ENCODE results near the gene PRKAR1B. TPM values are rescaled to one million over a fixed set of nuclear protein-coding genes. Genes with fewer than 3 reads are reported as not detected.

Gene PRKAR1B
- polyA plus RNA-seq, 6 donors from 2014 or later: 2.9 to 5.9 (median 4.2) TPM

DNA sequence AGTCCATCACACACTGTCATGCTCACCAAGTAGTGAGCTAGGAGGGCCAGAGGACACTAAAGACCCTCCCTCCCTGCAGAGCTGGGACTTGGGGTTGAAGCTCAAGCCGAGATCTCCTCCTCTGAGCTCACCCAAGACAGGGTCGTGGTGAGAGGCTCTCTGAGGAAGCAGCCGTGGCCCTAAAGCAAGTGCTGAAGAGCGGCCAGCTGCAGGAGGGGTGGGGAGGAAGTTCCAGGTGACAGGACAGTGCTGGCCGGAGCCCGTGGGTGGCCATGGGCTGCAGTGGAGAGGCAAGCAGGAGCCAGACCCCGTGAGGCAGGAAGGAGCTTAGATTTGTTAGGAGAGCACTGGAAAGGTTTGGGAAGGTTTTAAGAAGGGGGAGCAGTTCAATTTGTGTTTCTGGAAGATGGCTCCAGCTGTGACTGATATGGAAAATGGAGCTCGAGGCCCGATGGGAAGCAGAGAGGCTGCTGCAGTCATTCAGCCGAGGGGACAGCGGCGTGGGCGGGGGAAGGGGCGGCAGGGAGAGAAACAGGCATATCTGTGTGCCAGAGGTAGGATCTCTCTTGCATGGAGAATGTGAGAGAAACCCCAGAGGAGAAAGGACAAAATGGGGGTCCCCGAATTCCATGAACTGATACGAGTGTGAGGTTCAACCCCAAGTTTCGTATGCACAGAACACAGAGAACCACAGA, 27.5 kb downstream of the PRKAR1B start:
- H3K4me1 Mint-ChIP-seq: no peaks in the 10 kb centered on the region
- no peak for DNase-seq

DNA sequence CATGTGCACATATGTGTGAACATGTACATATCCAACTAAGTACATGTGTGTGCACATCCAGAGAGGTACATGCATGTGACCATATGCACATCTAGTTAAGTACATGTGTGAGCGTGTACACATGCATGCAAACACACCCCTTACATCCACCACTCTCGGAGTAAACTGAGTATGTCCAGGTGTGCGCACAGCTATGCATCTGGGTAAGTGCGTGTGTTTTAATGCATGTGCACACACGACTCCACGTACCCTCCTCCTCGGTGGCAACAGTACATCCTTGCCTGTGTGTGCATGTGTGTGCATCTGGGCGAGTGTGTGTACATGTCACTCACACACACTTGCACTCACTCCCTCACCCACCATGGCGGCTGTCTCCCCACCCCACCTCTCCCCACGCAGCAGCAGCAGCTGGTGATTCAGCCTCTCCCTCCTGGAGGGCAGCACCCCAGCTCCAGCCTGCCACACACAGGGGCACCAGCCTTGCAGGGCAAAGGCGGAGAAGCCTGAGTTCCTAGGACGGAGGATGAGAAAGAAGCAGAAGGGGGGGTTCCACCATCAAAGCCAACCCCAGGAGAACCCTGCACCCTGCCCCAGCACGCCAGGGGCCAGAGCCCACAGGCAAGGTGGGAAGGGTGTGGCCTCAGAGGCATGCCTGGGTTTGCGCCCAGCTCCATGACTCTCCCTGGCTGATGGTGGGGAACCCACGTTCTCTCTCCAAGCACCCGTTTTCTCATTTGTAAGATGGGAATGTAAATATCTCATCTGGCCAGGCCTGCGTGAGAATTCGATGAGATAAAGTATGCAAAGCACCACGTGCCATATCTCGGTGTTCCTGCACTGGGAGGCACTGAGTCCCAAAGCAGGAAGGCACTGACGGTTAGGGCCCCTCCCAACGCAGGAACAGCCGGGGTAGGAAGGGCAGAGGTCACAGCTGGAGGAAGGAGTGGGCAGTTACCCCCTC, 28.3 kb downstream of the PRKAR1B start:
- ATAC-seq (ENCODE audit: low read depth in 2 of 2): no peak
- Mint-ChIP-seq H3K27ac (peak overlapping the region in 1 of 6 donors; percentile 77), H3K27me3 (no peaks in the 10 kb centered on the region), H3K4me1 (no peaks in the 10 kb centered on the region), H3K9me3 (peaks cover 6 to 15% (median 9%) of the 10 kb centered on the region in 7 donors), H3K4me3 (no peak overlapping the region), H3K36me3 (peaks cover 15 to 25% of the 10 kb centered on the region in 2 donors)
- no peak for DNase-seq

More for the DNA sequence above, 27.5 kb downstream of the PRKAR1B start:
- ATAC-seq (ENCODE audit: low read depth in 2 of 2): no peak
- H3K27me3 Mint-ChIP-seq: no peaks in the 10 kb centered on the region
- peaks cover 6 to 17% (median 12%) of the 10 kb centered on the region in 7 donors for H3K9me3 Mint-ChIP-seq
- no peak overlapping the region for H3K4me3 Mint-ChIP-seq
- H3K27ac Mint-ChIP-seq: no peak overlapping the region
- peaks cover 17 to 27% of the 10 kb centered on the region in 2 donors for H3K36me3 Mint-ChIP-seq

DNA sequence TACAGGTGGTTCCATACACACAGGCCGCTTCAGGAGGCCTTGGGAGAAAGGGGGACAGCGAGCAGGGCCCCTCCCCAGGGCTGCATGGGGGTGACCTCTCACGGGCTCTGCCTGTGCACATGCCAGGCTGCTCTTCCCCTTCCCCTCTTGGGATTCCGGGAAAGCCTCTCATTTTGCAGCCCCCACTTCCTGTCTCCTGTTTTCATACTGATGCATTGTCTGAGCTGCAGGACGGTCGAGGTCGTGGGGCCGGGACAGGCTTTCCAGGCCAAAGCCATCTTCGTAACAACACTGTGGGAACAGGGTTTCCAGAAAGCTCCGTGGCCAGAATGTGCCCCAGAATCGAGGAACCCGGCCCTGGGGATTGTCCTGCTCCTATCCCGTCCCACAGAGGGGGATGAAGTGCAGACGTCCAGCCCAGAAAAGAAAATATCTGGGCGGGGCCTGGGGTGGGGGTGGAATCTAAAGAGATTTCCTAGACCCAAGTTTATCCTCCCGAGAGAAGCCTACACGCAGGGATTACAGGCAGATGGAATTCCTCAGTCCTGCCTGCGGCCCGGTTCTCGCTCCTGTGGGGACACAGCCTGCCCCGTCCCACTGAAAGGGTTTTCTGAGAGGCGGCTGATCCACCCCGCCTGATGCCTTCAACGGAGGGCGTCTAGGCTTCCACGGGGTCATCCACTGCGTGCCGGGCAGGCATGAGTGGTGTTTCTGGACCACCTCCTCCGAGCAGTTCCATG, 30.1 kb downstream of the PRKAR1B start:
- no peak for ATAC-seq (ENCODE audit: low read depth in 2 of 2)
- no peaks in the 10 kb centered on the region for H3K27me3 Mint-ChIP-seq
- no peaks in the 10 kb centered on the region for H3K4me1 Mint-ChIP-seq
- no peak for DNase-seq
- peaks cover 4 to 17% of the 10 kb centered on the region in 2 donors for H3K36me3 Mint-ChIP-seq
- no peak overlapping the region for H3K4me3 Mint-ChIP-seq
- peaks cover 0 to 12% (median 4%) of the 10 kb centered on the region in 7 donors for H3K9me3 Mint-ChIP-seq
- no peak overlapping the region for H3K27ac Mint-ChIP-seq

DNA sequence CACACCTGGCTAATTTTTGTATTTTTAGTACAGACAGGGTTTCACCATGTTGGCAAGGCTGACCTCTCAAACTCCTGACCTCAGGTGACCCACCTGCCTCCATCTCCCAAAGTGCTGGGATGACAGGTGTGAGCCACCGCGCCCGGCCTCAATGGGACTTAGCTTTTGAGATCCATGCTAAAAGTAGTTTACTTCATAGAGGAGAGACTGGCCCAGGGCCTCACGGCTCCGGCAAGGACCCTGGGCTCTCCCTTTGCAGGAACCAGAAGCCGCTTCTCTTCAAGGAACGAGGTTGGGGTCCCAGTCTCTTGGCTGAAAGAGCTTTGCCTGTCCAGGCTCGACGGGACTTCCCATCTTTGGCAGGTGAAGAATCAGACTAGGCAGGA, 30.7 kb downstream of the PRKAR1B start:
- Mint-ChIP-seq H3K36me3 (peaks cover 0 to 17% of the 10 kb centered on the region in 2 donors), H3K27me3 (no peaks in the 10 kb centered on the region), H3K27ac (no peak overlapping the region), H3K4me3 (no peak overlapping the region), H3K4me1 (no peaks in the 10 kb centered on the region), H3K9me3 (peaks cover 0 to 15% (median 5%) of the 10 kb centered on the region in 7 donors)
- ATAC-seq (ENCODE audit: low read depth in 2 of 2): no peak
- DNase-seq: no peak

GRCh38 chr7:693280-693679, 33.8 kb downstream of the PRKAR1B start:
- no peak overlapping the region for H3K27ac Mint-ChIP-seq
- DNase-seq: no peak
- no peaks in the 10 kb centered on the region for H3K27me3 Mint-ChIP-seq
- ATAC-seq (ENCODE audit: low read depth in 2 of 2): no peak
- H3K4me3 Mint-ChIP-seq: no peak overlapping the region
- H3K36me3 Mint-ChIP-seq: peaks cover 6 to 26% of the 10 kb centered on the region in 2 donors
- no peaks in the 10 kb centered on the region for H3K4me1 Mint-ChIP-seq
- H3K9me3 Mint-ChIP-seq: peaks cover 11 to 22% (median 13%) of the 10 kb centered on the region in 7 donors

DNA sequence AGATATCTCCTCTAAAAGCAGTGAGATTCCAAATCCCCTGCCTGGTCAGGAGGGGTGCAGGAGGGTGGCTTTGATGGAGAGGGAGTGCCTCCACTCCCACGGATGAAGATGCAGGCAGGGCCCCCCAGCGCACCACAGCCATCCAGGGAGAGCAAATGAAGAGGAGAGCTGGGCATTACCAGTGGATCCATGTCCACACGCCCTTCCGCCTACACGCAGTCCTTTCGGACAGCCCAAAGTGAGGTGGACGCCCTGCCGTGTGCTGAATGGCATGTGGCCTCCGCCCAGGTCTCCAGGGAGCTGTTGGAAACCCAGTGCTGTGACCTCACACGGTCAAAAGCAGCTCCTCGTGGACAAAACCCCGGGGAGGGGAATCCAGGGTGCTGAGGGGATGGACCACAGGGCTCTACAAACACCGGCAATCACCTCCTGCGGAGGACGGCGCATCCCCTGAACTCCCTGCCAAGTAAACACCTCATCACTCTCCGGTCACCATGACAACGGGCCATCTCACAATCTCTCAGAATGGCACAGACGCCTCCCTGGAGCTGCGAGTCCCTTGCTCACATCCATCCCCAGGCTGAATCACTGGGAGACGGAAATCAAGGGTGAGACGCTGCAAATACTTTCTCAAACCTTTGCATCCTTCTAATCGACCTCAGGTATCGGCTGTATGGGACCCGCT, 35.6 kb downstream of the PRKAR1B start:
- DNase-seq: no peak
- Mint-ChIP-seq H3K4me1 (no peaks in the 10 kb centered on the region), H3K27me3 (no peaks in the 10 kb centered on the region), H3K4me3 (peak overlapping the region in 1 of 8 donors; percentile 25), H3K36me3 (peaks cover 15 to 41% of the 10 kb centered on the region in 2 donors), H3K27ac (no peak overlapping the region), H3K9me3 (peaks cover 21 to 36% (median 27%) of the 10 kb centered on the region in 7 donors)
- ATAC-seq (ENCODE audit: low read depth in 2 of 2): no peak

- H3K36me3 Mint-ChIP-seq: peaks cover 17 to 45% of the 10 kb centered on the region in 2 donors
- H3K9me3 Mint-ChIP-seq: peaks cover 24 to 42% (median 35%) of the 10 kb centered on the region in 7 donors
- ATAC-seq (ENCODE audit: low read depth in 2 of 2) (no peak), DNase-seq (no peak)
- no peaks in the 10 kb centered on the region for H3K27me3 Mint-ChIP-seq
- no peak overlapping the region for H3K4me3 Mint-ChIP-seq
- H3K27ac Mint-ChIP-seq: no peak overlapping the region
- H3K4me1 Mint-ChIP-seq: no peaks in the 10 kb centered on the region
Observed at GRCh38 chr7:690478-691360, 36.4 kb downstream of the PRKAR1B start.

- Mint-ChIP-seq H3K27ac (no peak overlapping the region), H3K4me1 (peaks cover 0 to 4% (median 4%) of the 10 kb centered on the region in 3 donors), H3K27me3 (no peaks in the 10 kb centered on the region), H3K4me3 (no peak overlapping the region), H3K36me3 (peaks cover 30 to 49% of the 10 kb centered on the region in 2 donors), H3K9me3 (peaks cover 22 to 52% (median 42%) of the 10 kb centered on the region in 7 donors)
- ATAC-seq (ENCODE audit: low read depth in 2 of 2) (no peak), DNase-seq (no peak)
Observed at GRCh38 chr7:685540-685939, 41.5 kb downstream of the PRKAR1B start.

GRCh38 chr7:684416-684815, 42.7 kb downstream of the PRKAR1B start:
- Mint-ChIP-seq H3K9me3 (peaks cover 22 to 51% (median 41%) of the 10 kb centered on the region in 7 donors), H3K27ac (no peak overlapping the region), H3K4me3 (peak overlapping the region in 1 of 8 donors; percentile 69), H3K4me1 (peaks cover 0 to 6% (median 4%) of the 10 kb centered on the region in 3 donors), H3K36me3 (peaks cover 34 to 54% of the 10 kb centered on the region in 2 donors), H3K27me3 (no peaks in the 10 kb centered on the region)
- DNase-seq: no peak
- ATAC-seq (ENCODE audit: low read depth in 2 of 2): no peak

DNA sequence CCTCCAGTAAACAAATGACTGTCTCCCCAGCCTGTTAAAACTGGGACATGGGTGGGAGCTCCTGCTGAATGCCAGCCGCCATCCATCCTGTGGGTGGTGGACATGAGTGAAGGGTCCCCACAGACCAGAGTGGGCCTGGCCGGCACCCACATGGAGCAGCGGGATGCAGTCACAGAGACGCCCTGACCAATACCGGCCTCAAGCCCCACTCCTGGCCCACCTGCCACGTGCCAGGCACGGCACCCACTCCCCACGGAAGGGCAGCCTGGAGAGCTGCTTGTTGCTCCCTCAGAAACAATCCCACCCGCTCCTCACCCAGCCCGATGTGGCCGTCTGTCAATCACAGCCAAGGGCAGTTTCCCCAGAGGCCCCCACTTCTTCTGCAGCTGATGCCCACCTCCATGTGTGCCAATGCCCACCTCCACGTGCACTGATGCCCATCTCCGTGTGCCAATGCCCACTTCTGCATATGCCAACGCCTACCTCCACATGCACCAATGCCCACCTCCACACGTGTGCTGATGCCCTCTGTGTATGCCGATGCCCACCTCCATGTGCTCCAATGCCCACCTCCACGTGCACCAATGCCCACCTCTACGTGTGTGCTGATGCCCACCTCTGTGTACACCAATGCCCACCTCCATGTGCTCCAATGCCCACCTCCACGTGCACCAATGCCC, 43.4 kb downstream of the PRKAR1B start:
- H3K36me3 Mint-ChIP-seq: peaks cover 35 to 57% of the 10 kb centered on the region in 2 donors
- no peak for ATAC-seq (ENCODE audit: low read depth in 2 of 2)
- H3K4me3 Mint-ChIP-seq: peak overlapping the region in 1 of 8 donors; percentile 44
- no peaks in the 10 kb centered on the region for H3K27me3 Mint-ChIP-seq
- peaks cover 0 to 7% (median 4%) of the 10 kb centered on the region in 3 donors for H3K4me1 Mint-ChIP-seq
- H3K27ac Mint-ChIP-seq: no peak overlapping the region
- peaks cover 21 to 44% (median 36%) of the 10 kb centered on the region in 7 donors for H3K9me3 Mint-ChIP-seq
- no peak for DNase-seq

DNA sequence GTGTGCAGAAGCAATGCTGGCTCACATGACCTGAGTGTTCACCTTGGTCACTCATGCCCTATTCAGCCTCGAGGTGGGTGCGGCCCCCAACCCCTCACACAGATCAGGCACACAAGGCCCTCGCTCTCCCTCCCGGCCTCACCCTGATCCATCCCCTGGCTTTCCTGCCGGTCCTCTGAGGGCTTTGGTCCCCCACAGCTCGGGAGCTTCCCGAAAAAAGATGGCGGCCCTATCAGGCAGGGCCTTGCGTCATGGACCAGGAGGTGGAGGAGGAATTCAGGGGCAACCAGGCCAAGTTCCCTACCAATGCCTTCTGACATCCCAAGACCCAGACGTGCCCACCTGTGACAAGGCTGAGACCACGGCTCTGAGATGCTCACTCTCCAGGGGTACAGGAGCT, 44.3 kb downstream of the PRKAR1B start:
- peaks cover 17 to 38% (median 32%) of the 10 kb centered on the region in 7 donors for H3K9me3 Mint-ChIP-seq
- H3K4me1 Mint-ChIP-seq: peaks cover 0 to 7% (median 4%) of the 10 kb centered on the region in 3 donors
- no peak overlapping the region for H3K27ac Mint-ChIP-seq
- DNase-seq (no peak), ATAC-seq (ENCODE audit: low read depth in 2 of 2) (no peak)
- no peak overlapping the region for H3K4me3 Mint-ChIP-seq
- H3K27me3 Mint-ChIP-seq: no peaks in the 10 kb centered on the region
- peaks cover 35 to 57% of the 10 kb centered on the region in 2 donors for H3K36me3 Mint-ChIP-seq

Data from naive B cell (primary cell).